ENCODE results near the gene SPCS3.

The SPCS3 gene

GRCh38 chr4:176350671-176351070, 30.9 kb downstream of the SPCS3 start:
- peak in 1 of 2 experiments; percentile 1 for DNase-seq

- no peak for DNase-seq
Measured at GRCh38 chr4:176354884-176355283, 35.1 kb downstream of the SPCS3 start.

- DNase-seq = no peak
Measured at GRCh38 chr4:176357359-176358082, 37.8 kb downstream of the SPCS3 start.

GRCh38 chr4:176358083-176358469, 38.3 kb downstream of the SPCS3 start:
- no peak for DNase-seq

GRCh38 chr4:176359590-176359989, 39.8 kb downstream of the SPCS3 start:
- DNase-seq = no peak

- no peak for DNase-seq
Measured at GRCh38 chr4:176360446-176360845, 40.7 kb downstream of the SPCS3 start.

- no peak for DNase-seq
Measured at GRCh38 chr4:176363072-176363471, 43.3 kb downstream of the SPCS3 start.

GRCh38 chr4:176367771-176368465, 48.2 kb downstream of the SPCS3 start:
- DNase-seq = no peak

- DNase-seq = peak in 1 of 2 experiments; percentile 3
Measured at GRCh38 chr4:176376032-176376614, 56.4 kb downstream of the SPCS3 start.

GRCh38 chr4:176377780-176378179, 58.0 kb downstream of the SPCS3 start:
- peak in 1 of 2 experiments; percentile 3 for DNase-seq

- DNase-seq = no peak
Measured at GRCh38 chr4:176380352-176381157, 60.8 kb downstream of the SPCS3 start.

All from NCI-H524 (cell line).